ENCODE results near the gene CEP112. TPM values are rescaled to one million over a fixed set of nuclear protein-coding genes. Genes with fewer than 3 reads are reported as not detected.

Gene CEP112
- total and polyA plus RNA-seq, 2 of the 13 experiments (the other 11 are each of a cell fraction or from before 2014, with no cell fraction given), result 1.2 to 3.4 TPM

DNA sequence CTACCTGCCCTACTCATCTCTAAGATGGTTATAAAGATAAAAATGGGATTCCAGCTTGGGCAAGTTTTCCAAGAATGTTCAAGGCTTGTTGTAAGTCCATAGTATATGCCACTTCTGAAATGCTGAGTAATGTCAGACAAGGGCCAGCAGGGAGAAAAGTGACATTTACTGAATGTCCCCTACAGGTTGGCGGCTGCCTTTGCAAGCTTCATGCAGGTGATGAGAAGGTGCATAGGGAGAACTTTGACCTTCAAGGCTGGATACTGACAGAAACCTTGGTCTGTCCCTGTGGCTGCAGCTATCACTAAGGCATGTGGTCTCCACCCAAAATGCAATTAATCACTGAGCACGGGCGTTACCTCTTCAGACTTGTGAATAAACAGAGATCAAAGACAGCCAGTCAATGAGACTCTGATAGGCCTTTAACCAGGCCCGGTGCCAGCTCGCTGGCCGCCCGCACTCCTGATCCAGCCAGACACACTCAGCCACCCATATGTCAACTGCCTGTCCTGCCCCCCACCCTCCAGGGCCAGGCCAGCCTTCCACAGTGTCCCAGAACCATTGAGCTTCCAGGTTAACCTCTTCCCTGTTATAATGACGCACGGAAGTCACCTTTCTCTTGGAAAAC, 603.6 kb downstream of the CEP112 start (continued):
- no peak for TF ChIP-seq TOPORS (CRISPR knock-in tag; IDR thresholded peaks at IDR 0.05)
- TF ChIP-seq AFF4 (CRISPR knock-in tag; IDR thresholded peaks at IDR 0.05), result 0 out of 2 replicates have a peak, but pooled peaks have one; percentile 20
- TF ChIP-seq ZNF660 (CRISPR knock-in tag; IDR thresholded peaks at IDR 0.05; ENCODE audit: borderline replicate concordance, low read depth), result no peak
- TF ChIP-seq IKZF4 (CRISPR knock-in tag; IDR thresholded peaks at IDR 0.05; ENCODE audit: borderline replicate concordance, low read depth, not compliant biosample characterization), result no peak
- no peak for TF ChIP-seq NBN (conservative IDR thresholded peaks at IDR 0.05)
- no peak for TF ChIP-seq CENPT (CRISPR knock-in tag; IDR thresholded peaks at IDR 0.05; ENCODE audit: low read depth)
- TF ChIP-seq ZNF644 (CRISPR knock-in tag; IDR thresholded peaks at IDR 0.05; ENCODE audit: low read depth), result peak; percentile 51; the same call in 1 of the 2 replicates
- TF ChIP-seq MYNN (CRISPR knock-in tag; IDR thresholded peaks at IDR 0.05; ENCODE audit: low read depth), result no peak
- TF ChIP-seq, protein P1, sequence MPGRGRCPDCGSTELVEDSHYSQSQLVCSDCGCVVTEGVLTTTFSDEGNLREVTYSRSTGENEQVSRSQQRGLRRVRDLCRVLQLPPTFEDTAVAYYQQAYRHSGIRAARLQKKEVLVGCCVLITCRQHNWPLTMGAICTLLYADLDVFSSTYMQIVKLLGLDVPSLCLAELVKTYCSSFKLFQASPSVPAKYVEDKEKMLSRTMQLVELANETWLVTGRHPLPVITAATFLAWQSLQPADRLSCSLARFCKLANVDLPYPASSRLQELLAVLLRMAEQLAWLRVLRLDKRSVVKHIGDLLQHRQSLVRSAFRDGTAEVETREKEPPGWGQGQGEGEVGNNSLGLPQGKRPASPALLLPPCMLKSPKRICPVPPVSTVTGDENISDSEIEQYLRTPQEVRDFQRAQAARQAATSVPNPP (CRISPR knock-in tag; IDR thresholded peaks at IDR 0.05), result no peak
- TF ChIP-seq ZNF619 (CRISPR knock-in tag; IDR thresholded peaks at IDR 0.05), result no peak
- TF ChIP-seq ZNF264 (CRISPR knock-in tag; IDR thresholded peaks at IDR 0.05), result no peak
- TF ChIP-seq SYNCRIP (IDR thresholded peaks at IDR 0.05; ENCODE audit: insufficient read depth, low read depth, low read length), result no peak
- no peak for TF ChIP-seq ZNF253 (CRISPR knock-in tag; IDR thresholded peaks at IDR 0.05; ENCODE audit: borderline replicate concordance)
- no peak for TF ChIP-seq ZBTB7B (CRISPR knock-in tag; IDR thresholded peaks at IDR 0.05)
- peak; percentile 91 for TF ChIP-seq RERE (CRISPR knock-in tag; IDR thresholded peaks at IDR 0.05; ENCODE audit: low read depth)
- TF ChIP-seq ARID2 (CRISPR knock-in tag; IDR thresholded peaks at IDR 0.05; ENCODE audit: borderline replicate concordance), result no peak
- TF ChIP-seq ZNF382 (CRISPR knock-in tag; IDR thresholded peaks at IDR 0.05; ENCODE audit: borderline replicate concordance), result no peak
- no peak for TF ChIP-seq ZNF672 (CRISPR knock-in tag; IDR thresholded peaks at IDR 0.05)
- TF ChIP-seq NR2F6 (IDR thresholded peaks at IDR 0.05), result peak; percentile 75
- TF ChIP-seq NR2F6 (CRISPR knock-in tag; IDR thresholded peaks at IDR 0.05), result no peak; the same call in 1 of the 2 replicates

Data from HepG2 (cell line).